Kidney epithelial cell (primary cell): ENCODE results near the gene CYSTM1. TPM values are rescaled to one million over a fixed set of nuclear protein-coding genes. Genes with fewer than 3 reads are reported as not detected.

Experiments used
- DNase-seq: peaks from one replicate; pipeline ENCODE4 v3.0.0-alpha.2; 2010; ENCODE audit warnings: low read depth
- H3K27me3 ChIP-seq: 2 replicates; pipeline ENCODE4 v1.6.0; 2011; ENCODE audit warnings: low read length; ENCODE audit not compliant: control insufficient read depth, insufficient read depth
- H3K36me3 ChIP-seq: 2 replicates; pipeline ENCODE4 v1.5.1; 2011; ENCODE audit warnings: low read length; ENCODE audit not compliant: control insufficient read depth, insufficient read depth
- H3K4me3 ChIP-seq: 2 replicates; pipeline ENCODE4 v1.5.1; 2011; ENCODE audit warnings: low read depth, mild to moderate bottlenecking, control low read depth, low read length
- total RNA-seq: library from RNA; depleted of rRNA; stranded (reverse); fragments of >200 nt; gene quantifications from 2 replicates; pipeline ENCODE4 v1.2.3, GENCODE V29; 2015
- TF ChIP-seq, protein P1 (sequence below): IDR thresholded peaks from 2 replicates; pipeline ENCODE4 v1.5.1; 2011; ENCODE audit warnings: mild to moderate bottlenecking, moderate library complexity, low read length, control low read depth, inconsistent platforms; ENCODE audit not compliant: insufficient read depth, poor library complexity, severe bottlenecking

Gene CYSTM1
- total RNA-seq, 1 donor from 2014 or later = 176 TPM

- Histone ChIP-seq H3K27me3 (no peaks in the 10 kb centered on the region), H3K4me3 (no peak overlapping the region), H3K36me3 (no peaks in the 10 kb centered on the region)
- TF ChIP-seq, protein P1, sequence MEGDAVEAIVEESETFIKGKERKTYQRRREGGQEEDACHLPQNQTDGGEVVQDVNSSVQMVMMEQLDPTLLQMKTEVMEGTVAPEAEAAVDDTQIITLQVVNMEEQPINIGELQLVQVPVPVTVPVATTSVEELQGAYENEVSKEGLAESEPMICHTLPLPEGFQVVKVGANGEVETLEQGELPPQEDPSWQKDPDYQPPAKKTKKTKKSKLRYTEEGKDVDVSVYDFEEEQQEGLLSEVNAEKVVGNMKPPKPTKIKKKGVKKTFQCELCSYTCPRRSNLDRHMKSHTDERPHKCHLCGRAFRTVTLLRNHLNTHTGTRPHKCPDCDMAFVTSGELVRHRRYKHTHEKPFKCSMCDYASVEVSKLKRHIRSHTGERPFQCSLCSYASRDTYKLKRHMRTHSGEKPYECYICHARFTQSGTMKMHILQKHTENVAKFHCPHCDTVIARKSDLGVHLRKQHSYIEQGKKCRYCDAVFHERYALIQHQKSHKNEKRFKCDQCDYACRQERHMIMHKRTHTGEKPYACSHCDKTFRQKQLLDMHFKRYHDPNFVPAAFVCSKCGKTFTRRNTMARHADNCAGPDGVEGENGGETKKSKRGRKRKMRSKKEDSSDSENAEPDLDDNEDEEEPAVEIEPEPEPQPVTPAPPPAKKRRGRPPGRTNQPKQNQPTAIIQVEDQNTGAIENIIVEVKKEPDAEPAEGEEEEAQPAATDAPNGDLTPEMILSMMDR = no peak
- no peak for DNase-seq
Observed at GRCh38 chr5:140182803-140183367, 7.9 kb downstream of the CYSTM1 start.

DNA sequence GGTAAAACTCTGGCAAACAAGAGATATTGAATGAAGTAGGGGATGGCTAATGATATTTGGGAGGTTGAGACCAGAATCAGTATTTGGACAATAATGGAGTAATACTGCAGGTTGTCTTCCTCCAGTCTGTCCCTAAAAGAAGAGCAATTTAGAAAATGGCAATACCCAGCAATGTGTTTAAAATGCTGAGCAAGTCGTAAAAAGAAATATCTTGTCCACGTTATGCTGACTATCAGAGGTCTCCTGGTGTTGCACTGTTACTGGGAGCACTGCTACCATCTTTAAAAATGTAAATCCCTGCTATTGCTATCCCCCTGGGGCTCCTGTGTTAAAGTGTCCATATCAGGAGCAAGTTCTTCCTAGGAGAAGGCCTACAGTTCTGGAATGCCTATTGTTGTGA, 10.4 kb downstream of the CYSTM1 start:
- H3K4me3 ChIP-seq = no peak overlapping the region
- TF ChIP-seq, protein P1 = no peak
- no peaks in the 10 kb centered on the region for H3K36me3 ChIP-seq
- H3K27me3 ChIP-seq = no peaks in the 10 kb centered on the region
- DNase-seq = no peak

- DNase-seq = no peak
- TF ChIP-seq, protein P1 = no peak
Observed at GRCh38 chr5:140186267-140186671, 11.3 kb downstream of the CYSTM1 start.

DNA sequence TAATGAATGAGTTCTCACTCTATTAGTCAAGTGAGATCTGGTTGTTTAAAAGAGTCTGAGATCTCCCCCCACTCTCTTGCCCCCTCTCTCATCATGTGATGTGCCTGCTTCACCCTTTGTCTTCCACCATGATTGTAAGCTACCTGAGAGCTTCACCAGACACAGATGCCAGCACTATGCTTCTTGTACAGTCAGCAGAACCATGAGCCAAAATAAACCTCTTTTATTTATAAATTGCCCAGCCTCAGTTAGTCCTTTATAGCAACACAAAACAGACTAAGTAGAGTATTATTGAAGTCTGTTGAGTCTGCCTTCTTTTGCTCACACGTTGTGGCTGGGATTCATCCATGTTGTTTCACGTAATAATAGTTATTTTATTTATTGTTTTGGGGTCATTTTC, 14.3 kb downstream of the CYSTM1 start:
- no peak overlapping the region for H3K4me3 ChIP-seq
- no peaks in the 10 kb centered on the region for H3K36me3 ChIP-seq
- DNase-seq = no peak
- H3K27me3 ChIP-seq = no peaks in the 10 kb centered on the region
- TF ChIP-seq, protein P1 = no peak

More at GRCh38 chr5:140186267-140186671, 11.3 kb downstream of the CYSTM1 start:
- H3K36me3 ChIP-seq = no peaks in the 10 kb centered on the region
- H3K4me3 ChIP-seq = no peak overlapping the region
- H3K27me3 ChIP-seq = no peaks in the 10 kb centered on the region

GRCh38 chr5:140189977-140190871, 15.2 kb downstream of the CYSTM1 start:
- Histone ChIP-seq H3K36me3 (no peaks in the 10 kb centered on the region), H3K27me3 (no peaks in the 10 kb centered on the region), H3K4me3 (no peak overlapping the region)
- peak; percentile 80 for DNase-seq
- TF ChIP-seq, protein P1 = no peak

GRCh38 chr5:140190872-140191218, 15.9 kb downstream of the CYSTM1 start:
- no peaks in the 10 kb centered on the region for H3K27me3 ChIP-seq
- TF ChIP-seq, protein P1 = no peak
- H3K4me3 ChIP-seq = no peak overlapping the region
- DNase-seq = no peak
- no peaks in the 10 kb centered on the region for H3K36me3 ChIP-seq
